Measurements from ENCODE around the gene FAM43B.
"Not testable (repeated sequence)": the region's sequence is repeated elsewhere in the genome, so short reads cannot be mapped to it uniquely, and the experiment has no call there.

Gene FAM43B, protein sequence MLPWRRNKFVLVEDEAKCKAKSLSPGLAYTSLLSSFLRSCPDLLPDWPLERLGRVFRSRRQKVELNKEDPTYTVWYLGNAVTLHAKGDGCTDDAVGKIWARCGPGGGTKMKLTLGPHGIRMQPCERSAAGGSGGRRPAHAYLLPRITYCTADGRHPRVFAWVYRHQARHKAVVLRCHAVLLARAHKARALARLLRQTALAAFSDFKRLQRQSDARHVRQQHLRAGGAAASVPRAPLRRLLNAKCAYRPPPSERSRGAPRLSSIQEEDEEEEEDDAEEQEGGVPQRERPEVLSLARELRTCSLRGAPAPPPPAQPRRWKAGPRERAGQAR

GRCh38 chr1:20551945-20552727, at the start of gene FAM43B:
FAM43B (plus strand) TSS chr1:20552573; CDS start chr1:20552974, 401 bp downstream.
- DNase-seq = peak; percentile 5

- DNase-seq = no peak
Measured at GRCh38 chr1:20505488-20505887, 46.9 kb upstream of the FAM43B start.

DNA sequence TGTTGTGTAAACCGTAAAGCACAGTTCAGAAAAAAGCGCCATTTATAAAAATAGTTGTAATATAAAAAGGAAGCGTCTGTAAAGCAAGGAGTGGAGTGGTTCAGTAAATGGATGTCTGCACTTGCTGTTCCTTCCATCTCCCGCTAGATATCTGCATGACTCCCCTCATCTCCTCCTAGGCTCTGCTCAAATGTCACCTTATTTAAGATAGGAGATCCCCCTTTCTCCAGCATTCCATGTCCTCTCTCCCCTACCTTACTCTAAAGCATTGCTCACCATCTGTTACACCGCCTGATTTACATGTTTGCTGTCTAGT, 45.2 kb upstream of the FAM43B start:
- DNase-seq = no peak

DNA sequence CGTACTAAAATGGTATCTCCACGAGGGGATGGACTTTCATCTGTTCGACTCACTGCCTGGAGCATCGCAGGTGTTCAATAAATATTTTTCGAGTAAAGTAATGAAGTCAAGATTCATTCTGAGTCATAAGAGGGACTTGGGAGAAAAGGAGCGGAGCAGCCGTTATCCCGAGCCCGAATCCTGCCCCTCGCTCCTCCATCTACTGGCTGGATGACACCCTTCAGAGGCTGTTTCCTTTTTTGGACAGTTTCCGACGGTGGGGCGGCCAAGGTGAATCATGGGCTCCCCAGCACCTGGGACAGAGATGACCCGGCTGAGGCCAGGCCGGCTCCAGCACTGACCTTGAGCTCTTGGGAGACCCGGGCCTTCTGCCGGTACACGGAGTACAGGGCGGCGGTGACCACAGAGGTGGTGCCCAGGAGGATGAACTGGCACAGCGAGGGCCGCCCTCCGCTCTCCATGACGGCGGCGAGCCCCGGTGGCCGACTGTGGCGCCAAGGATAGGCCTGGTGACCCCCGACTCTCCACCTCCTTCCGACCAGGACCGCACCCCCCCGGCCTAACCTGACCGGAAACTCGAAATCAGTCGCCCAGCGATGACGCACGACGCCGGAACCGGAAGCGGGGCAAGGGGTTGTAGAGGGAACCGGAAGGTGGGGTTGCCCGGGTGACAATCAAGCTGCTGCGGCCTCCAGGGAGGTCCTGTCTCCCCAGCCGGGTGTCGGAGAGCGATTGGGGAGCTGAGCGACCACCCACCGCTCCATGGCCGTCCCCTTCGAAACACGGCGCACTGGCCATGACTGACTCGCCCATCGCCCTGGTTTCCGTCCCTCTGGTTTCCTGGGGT, 44.6 kb upstream of the FAM43B start, which contains the start of gene MUL1:
Gene MUL1, minus strand, starts transcription at position 588 of the 847 bp plus-strand sequence. Its CDS starts 127 bp downstream, at position 461.
- peak; percentile 95 for DNase-seq

GRCh38 chr1:20508411-20508771, 44.0 kb upstream of the FAM43B start:
- DNase-seq = no peak

- no peak for DNase-seq
Measured at GRCh38 chr1:20511518-20512428, 40.6 kb upstream of the FAM43B start.

GRCh38 chr1:20519609-20520262, 32.6 kb upstream of the FAM43B start:
- DNase-seq = not testable (repeated sequence)

DNA sequence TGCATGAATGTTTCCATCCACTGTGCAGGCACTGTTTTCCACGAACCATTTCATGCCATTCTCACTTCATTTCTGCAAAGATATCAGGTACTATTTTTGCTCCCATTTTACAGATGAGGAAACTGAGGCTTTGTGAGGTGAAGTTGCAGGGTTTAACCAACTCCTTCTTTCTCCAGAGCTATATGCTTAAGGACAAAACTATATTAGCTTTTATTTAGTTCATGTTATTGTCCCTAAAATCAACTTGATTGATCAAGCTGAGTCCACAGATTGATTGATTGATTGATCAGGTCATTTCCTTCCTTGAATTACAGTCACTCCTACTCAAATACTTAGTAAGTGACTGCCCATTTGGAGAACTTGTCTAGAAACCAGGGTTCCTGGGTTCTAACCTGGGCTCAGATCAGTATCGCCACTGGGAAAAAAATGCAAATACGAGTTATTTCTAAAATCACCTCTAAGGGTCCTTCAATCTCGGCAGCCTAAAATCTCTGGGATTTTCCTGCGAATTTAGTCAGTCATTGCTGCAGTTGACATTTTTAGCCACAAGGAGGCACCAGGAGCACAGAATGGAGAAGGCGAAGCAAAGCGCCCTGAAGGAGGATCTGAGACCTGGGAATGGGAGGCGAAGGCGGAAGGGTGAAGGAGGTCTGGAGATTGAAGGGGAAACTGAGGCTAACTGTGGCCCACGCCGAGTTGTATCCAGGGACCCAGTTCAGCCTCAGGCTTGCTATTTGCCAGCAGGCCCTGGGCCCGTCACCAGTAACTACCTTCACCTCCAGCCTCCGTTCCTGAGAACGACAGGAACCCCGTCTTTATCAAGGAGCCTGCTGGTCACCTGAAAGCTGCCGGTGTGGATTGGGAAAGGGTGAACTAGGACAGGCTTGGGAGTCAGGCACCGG, 30.2 kb upstream of the FAM43B start:
- peak; percentile 56 for DNase-seq

GRCh38 chr1:20526267-20526666, 26.1 kb upstream of the FAM43B start:
- DNase-seq = no peak

GRCh38 chr1:20528221-20528620, 24.2 kb upstream of the FAM43B start:
- DNase-seq = no peak

GRCh38 chr1:20530306-20530705, 22.1 kb upstream of the FAM43B start:
- DNase-seq = no peak

DNA sequence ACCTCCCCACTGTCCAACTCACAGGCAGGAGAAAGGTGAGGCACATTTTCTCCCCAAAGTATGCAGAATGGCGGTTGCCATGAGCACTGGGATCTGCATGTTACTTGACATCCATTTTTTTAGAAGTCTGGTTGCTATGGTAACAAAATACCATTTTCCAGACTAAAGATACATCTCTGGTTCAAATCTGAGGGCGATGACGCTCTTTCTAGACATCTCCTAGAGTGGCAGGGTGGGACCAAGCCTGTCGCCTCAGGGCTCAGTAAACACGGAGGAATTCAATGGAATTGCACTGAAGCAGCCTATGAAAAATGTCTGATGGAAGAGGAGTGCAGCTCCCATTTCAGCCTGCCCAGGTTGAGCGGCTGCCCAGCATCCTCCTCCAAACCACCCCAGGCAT, 21.5 kb upstream of the FAM43B start:
- DNase-seq = no peak

DNA sequence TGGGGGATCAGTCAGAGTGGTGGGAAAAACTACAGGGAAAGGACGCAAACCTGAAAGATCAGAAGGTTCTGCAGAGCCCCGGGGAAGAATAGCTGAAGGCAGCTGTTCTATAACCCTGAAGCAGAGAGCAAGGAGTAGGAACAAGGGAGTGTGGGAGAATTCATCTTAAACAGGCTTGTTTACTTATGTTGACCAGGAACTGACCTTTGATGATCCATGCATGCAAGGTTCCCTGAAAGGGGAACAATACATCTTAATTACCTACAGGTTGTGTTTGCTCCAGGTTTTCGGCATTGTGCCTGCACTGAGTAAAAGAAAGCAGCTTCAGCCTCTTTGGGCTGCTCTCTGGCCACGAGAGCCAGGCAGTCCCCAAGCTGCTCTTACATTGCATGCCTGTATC, 18.7 kb upstream of the FAM43B start:
- no peak for DNase-seq

DNA sequence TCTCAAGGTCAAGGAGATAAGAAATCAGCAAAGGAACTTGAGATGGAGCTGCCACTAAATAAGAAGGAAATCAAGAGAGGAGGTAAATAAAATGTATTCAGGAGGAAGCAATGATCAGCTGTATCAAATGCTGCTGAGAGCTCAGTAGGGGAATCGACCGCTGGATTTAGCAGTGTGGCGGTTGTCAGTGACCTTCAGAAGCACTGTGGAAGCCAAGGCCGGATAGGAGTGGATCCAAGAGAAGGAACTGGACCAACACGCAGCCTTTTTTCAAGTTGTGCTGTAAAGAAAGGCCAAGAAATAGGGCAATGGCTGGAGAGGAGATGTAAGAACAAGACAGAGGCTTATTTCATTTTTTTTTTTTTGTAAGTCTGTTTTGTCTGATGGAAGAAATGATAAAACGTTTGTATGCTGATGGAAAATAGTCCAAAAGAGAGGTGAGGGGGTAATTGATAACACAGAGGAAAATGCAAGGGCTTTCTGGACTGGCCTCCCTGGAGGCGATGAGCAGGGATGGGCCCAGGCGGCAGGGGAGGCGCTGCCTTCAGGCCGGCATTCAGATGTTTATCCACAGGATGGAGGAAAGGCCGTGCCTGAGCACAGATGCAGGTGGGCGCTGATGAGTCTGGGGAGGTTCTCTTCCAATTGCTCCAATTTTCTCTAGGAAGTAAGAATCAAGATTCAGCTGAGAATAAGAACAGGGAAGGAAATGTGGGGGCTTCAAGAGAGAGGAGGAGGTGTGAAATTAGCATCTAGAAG, 17.5 kb upstream of the FAM43B start:
- DNase-seq = no peak

GRCh38 chr1:20538227-20538626, 14.1 kb upstream of the FAM43B start:
- DNase-seq = no peak

DNA sequence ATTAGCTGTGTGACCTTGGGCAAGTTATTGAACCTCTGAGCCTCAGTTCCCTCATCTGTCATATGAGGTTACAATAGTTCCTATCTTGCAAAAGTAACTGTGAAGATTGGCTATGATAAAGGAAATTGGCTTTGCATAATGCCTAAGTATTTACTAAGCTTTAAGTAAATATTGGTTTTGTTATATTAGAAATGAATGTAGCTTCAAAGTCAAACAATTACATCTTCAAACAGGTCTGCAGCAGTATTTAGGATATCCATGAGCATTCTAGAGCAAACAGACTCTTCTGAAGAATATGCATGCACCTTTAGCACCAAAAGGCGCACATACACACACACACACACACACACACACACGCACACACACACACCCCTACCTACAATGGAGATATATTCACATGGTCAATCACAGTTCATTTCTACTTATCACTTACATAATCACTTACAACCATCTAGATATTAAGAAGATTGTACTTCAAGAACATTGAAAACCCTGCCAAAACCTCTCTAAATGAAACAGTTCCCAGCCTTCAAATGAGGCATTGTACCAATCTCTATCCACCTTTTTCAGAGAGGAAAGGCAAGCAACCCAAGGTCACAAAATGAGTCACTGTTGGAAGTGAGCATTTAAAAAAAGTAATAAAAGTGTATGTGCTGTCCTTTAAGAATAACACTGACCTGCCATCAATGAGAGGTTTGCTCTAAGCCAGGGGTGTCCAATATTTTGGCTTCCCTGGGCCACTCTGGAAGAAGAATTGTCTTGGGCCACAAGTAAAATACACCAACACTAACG, 13.4 kb upstream of the FAM43B start:
- no peak for DNase-seq

DNA sequence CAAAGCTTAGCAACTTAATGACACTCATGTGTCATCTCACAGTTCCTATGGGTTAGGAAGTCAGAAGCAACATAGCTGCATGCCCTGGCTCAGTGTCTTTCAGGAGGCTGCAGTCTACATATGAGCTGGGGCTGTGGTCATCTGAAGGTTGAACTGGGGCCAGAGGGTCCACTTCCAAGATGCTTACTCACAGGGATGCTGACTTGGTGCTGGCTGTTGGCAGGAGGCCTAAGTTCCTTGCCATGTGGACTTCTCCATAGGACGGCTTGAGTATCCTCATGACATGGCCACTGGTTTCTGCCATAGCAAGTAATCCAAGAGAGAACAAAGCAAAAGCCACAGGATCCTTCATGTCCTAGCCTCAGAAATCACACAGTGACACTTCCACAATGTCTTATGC, 12.1 kb upstream of the FAM43B start:
- no peak for DNase-seq

- DNase-seq = no peak
Measured at GRCh38 chr1:20546637-20547036, 5.7 kb upstream of the FAM43B start.

- DNase-seq = no peak
Measured at GRCh38 chr1:20551161-20551560, 1.2 kb upstream of the FAM43B start.

Data from stimulated activated CD4-positive, alpha-beta T cell treated with anti-CD3 and anti-CD28 coated beads, Interleukin-4, amount 100 ng/mL, for 1 hour (primary cell).